HepG2 (cell line): ENCODE data around the gene NINJ2. TPM values are rescaled to one million over a fixed set of nuclear protein-coding genes. Genes with fewer than 3 reads are reported as not detected.

Source experiments
- MBD4 ChIP-seq: IDR thresholded peaks from 2 replicates; pipeline ENCODE4 v1.6.1; 2012; ENCODE audit warnings: low read length, inconsistent platforms, borderline replicate concordance
- NKX3-1 ChIP-seq: sonication (generic); formaldehyde crosslinking; IDR thresholded peaks from 2 replicates; pipeline ENCODE4 v1.5.0; 2020; ENCODE audit warnings: missing genetic modification reagents
- RBFOX2 ChIP-seq: fragments of 200-400 bp; formaldehyde crosslinking; IDR thresholded peaks from 2 replicates; pipeline ENCODE4 v1.6.1; 2017; ENCODE audit warnings: low read depth, mild to moderate bottlenecking, low read length
- SIX1 ChIP-seq: sonication (generic); formaldehyde crosslinking; IDR thresholded peaks from 2 replicates; pipeline ENCODE4 v1.4.0; 2020; ENCODE audit warnings: missing genetic modification reagents, borderline replicate concordance
- SIX4 ChIP-seq: sonication (generic); formaldehyde crosslinking; IDR thresholded peaks from 2 replicates; pipeline ENCODE4 v1.4.0; 2020; ENCODE audit warnings: missing genetic modification reagents
- SRSF1 ChIP-seq: fragments of 200-400 bp; formaldehyde crosslinking; optimal IDR thresholded peaks from 2 replicates; pipeline ENCODE3; 2017; ENCODE audit warnings: mild to moderate bottlenecking, low read depth, low read length, moderate library complexity
- SRSF4 ChIP-seq: fragments of 200-400 bp; formaldehyde crosslinking; IDR thresholded peaks from one replicate; pipeline ENCODE4 v1.6.1; 2018; ENCODE audit warnings: mild to moderate bottlenecking, low read depth, low read length, moderate library complexity; ENCODE audit not compliant: poor library complexity, severe bottlenecking
- ZNF20 ChIP-seq: sonication (generic); formaldehyde crosslinking; IDR thresholded peaks from 2 replicates; pipeline ENCODE4 v1.4.0; 2020; ENCODE audit warnings: mild to moderate bottlenecking, moderate library complexity, missing genetic modification reagents
- ZNF292 ChIP-seq: sonication (generic); formaldehyde crosslinking; IDR thresholded peaks from 2 replicates; pipeline ENCODE4 v1.8.1; 2022; ENCODE audit warnings: mild to moderate bottlenecking, low read depth, missing genetic modification reagents, borderline replicate concordance
- ZNF367 ChIP-seq: sonication (generic); formaldehyde crosslinking; IDR thresholded peaks from 2 replicates; pipeline ENCODE4 v1.4.0; 2020; ENCODE audit warnings: missing genetic modification reagents, borderline replicate concordance
- ZNF547 ChIP-seq: sonication (generic); formaldehyde crosslinking; IDR thresholded peaks from 2 replicates; pipeline ENCODE4 v1.5.1; 2020; ENCODE audit warnings: mild to moderate bottlenecking, missing genetic modification reagents
- ZSCAN31 ChIP-seq: sonication (generic); formaldehyde crosslinking; IDR thresholded peaks from 2 replicates; pipeline ENCODE4 v1.5.0; 2020; ENCODE audit warnings: low read depth, mild to moderate bottlenecking, missing genetic modification reagents
- polyA plus RNA-seq, 8 experiments: library from polyadenylated mRNA; depleted of rRNA in 3 of 8; stranded (reverse) in 7 of 8; unstranded in 1 of 8; fragments of >200 nt; fragmentation: Illumina TruSeq in 4 of 8; extraction: Trizol in 4 of 8; gene quantifications; 2 replicates each; pipeline versions ENCODE4 v1.2.1 to v1.2.3, GENCODE V29; 2011 to 2016; ENCODE audit warnings: low read depth in 4 of 8, missing spikeins in 1 of 8, mixed read lengths in 1 of 8; ENCODE audit not compliant: insufficient read depth in 1 of 8
- total RNA-seq, 5 experiments: library from RNA; depleted of rRNA; stranded (reverse); fragments of >200 nt; fragmentation: Illumina TruSeq; extraction: Trizol; gene quantifications; 2 replicates each; pipeline ENCODE4 v1.2.3, GENCODE V29; 2016; ENCODE audit warnings: low read depth in 1 of 5
- TF ChIP-seq, protein P1 (sequence below): sonication (generic); formaldehyde crosslinking; IDR thresholded peaks from 2 replicates; pipeline ENCODE4 v1.4.0; 2020; ENCODE audit warnings: missing genetic modification reagents, borderline replicate concordance
- TF ChIP-seq, protein P2 (sequence below): sonication (generic); formaldehyde crosslinking; IDR thresholded peaks from 2 replicates; pipeline ENCODE4 v1.8.0; 2022; ENCODE audit warnings: mild to moderate bottlenecking, missing genetic modification reagents; ENCODE audit not compliant: insufficient replicate concordance
- TF ChIP-seq, protein P3 (sequence below): sonication (generic); formaldehyde crosslinking; IDR thresholded peaks from 2 replicates; pipeline ENCODE4 v1.4.0; 2020; ENCODE audit warnings: mild to moderate bottlenecking, missing genetic modification reagents
- TF ChIP-seq, protein P4 (sequence below): sonication (generic); IDR thresholded peaks from 2 replicates; pipeline ENCODE4 v1.6.1; 2016; ENCODE audit warnings: low read depth, borderline replicate concordance
- TF ChIP-seq, protein P5 (sequence below): sonication (generic); formaldehyde crosslinking; IDR thresholded peaks from 2 replicates; pipeline ENCODE4 v1.4.0; 2020; ENCODE audit warnings: missing genetic modification reagents
- TF ChIP-seq, protein P6 (sequence below): sonication (generic); formaldehyde crosslinking; IDR thresholded peaks from 2 replicates; pipeline ENCODE4 v1.8.1; 2023; ENCODE audit warnings: mild to moderate bottlenecking, inconsistent platforms, moderate library complexity, missing genetic modification reagents, borderline replicate concordance

Gene NINJ2
- total and polyA plus RNA-seq, 2 of the 13 experiments (the other 11 are each of a cell fraction or from before 2014, with no cell fraction given) = 0.62 to 3.8 TPM

DNA sequence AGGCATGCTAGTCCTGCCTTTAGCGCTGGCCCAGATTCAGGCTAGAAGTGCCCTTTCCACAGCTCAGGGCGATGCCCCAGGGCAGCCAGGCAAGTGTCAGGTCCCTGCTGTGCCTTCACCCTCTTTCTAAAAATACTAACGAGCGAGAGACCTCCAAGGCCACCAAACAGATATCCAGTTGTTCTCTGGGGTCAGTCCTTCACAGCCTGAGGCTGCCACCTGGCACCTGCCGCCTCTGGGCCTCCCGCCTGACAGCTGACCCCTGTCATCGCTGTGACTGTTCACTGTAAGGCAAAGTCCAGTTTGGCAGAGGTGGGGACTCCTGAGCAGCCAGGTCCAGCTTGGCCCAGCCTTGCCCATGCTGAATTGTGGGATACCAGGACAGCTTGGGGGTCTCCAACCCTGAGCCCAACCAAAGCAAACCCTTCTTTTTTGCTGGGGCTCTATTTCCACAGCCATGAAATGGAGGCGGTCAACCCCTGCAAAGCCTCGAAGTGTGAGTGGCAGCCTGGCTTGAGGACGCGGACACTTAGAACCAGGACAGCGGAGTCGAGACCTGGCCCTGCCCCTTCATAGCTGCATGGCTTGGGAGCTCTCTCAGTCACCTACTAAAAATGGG is 79.9 kb downstream of the NINJ2 start (continued):
- TF ChIP-seq, protein P1, sequence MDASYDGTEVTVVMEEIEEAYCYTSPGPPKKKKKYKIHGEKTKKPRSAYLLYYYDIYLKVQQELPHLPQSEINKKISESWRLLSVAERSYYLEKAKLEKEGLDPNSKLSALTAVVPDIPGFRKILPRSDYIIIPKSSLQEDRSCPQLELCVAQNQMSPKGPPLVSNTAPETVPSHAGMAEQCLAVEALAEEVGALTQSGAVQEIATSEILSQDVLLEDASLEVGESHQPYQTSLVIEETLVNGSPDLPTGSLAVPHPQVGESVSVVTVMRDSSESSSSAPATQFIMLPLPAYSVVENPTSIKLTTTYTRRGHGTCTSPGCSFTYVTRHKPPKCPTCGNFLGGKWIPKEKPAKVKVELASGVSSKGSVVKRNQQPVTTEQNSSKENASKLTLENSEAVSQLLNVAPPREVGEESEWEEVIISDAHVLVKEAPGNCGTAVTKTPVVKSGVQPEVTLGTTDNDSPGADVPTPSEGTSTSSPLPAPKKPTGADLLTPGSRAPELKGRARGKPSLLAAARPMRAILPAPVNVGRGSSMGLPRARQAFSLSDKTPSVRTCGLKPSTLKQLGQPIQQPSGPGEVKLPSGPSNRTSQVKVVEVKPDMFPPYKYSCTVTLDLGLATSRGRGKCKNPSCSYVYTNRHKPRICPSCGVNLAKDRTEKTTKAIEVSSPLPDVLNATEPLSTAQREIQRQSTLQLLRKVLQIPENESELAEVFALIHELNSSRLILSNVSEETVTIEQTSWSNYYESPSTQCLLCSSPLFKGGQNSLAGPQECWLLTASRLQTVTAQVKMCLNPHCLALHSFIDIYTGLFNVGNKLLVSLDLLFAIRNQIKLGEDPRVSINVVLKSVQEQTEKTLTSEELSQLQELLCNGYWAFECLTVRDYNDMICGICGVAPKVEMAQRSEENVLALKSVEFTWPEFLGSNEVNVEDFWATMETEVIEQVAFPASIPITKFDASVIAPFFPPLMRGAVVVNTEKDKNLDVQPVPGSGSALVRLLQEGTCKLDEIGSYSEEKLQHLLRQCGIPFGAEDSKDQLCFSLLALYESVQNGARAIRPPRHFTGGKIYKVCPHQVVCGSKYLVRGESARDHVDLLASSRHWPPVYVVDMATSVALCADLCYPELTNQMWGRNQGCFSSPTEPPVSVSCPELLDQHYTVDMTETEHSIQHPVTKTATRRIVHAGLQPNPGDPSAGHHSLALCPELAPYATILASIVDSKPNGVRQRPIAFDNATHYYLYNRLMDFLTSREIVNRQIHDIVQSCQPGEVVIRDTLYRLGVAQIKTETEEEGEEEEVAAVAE = peak; percentile 56
- TF ChIP-seq SIX4 (CRISPR knock-in tag) (peak; percentile 55; the same call in 1 of the 2 replicates), SRSF4 (no peak), SRSF1 (no peak), RBFOX2 (no peak), ZNF547 (CRISPR knock-in tag) (no peak), MBD4 (no peak), ZNF367 (CRISPR knock-in tag) (no peak), ZNF20 (CRISPR knock-in tag) (no peak), ZNF292 (peak; percentile 98), ZSCAN31 (CRISPR knock-in tag) (peak; percentile 27; the same call in 1 of the 2 replicates), NKX3-1 (no peak), SIX1 (peak; percentile 34; the same call in 1 of the 2 replicates)
- TF ChIP-seq, protein P2, sequence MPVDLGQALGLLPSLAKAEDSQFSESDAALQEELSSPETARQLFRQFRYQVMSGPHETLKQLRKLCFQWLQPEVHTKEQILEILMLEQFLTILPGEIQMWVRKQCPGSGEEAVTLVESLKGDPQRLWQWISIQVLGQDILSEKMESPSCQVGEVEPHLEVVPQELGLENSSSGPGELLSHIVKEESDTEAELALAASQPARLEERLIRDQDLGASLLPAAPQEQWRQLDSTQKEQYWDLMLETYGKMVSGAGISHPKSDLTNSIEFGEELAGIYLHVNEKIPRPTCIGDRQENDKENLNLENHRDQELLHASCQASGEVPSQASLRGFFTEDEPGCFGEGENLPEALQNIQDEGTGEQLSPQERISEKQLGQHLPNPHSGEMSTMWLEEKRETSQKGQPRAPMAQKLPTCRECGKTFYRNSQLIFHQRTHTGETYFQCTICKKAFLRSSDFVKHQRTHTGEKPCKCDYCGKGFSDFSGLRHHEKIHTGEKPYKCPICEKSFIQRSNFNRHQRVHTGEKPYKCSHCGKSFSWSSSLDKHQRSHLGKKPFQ = peak; percentile 53
- TF ChIP-seq, protein P3, sequence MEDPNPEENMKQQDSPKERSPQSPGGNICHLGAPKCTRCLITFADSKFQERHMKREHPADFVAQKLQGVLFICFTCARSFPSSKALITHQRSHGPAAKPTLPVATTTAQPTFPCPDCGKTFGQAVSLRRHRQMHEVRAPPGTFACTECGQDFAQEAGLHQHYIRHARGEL = no peak
- TF ChIP-seq, protein P4, sequence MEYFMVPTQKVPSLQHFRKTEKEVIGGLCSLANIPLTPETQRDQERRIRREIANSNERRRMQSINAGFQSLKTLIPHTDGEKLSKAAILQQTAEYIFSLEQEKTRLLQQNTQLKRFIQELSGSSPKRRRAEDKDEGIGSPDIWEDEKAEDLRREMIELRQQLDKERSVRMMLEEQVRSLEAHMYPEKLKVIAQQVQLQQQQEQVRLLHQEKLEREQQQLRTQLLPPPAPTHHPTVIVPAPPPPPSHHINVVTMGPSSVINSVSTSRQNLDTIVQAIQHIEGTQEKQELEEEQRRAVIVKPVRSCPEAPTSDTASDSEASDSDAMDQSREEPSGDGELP = peak; percentile 98
- TF ChIP-seq, protein P5, sequence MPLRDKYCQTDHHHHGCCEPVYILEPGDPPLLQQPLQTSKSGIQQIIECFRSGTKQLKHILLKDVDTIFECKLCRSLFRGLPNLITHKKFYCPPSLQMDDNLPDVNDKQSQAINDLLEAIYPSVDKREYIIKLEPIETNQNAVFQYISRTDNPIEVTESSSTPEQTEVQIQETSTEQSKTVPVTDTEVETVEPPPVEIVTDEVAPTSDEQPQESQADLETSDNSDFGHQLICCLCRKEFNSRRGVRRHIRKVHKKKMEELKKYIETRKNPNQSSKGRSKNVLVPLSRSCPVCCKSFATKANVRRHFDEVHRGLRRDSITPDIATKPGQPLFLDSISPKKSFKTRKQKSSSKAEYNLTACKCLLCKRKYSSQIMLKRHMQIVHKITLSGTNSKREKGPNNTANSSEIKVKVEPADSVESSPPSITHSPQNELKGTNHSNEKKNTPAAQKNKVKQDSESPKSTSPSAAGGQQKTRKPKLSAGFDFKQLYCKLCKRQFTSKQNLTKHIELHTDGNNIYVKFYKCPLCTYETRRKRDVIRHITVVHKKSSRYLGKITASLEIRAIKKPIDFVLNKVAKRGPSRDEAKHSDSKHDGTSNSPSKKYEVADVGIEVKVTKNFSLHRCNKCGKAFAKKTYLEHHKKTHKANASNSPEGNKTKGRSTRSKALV (CRISPR knock-in tag) = no peak
- TF ChIP-seq, protein P6, sequence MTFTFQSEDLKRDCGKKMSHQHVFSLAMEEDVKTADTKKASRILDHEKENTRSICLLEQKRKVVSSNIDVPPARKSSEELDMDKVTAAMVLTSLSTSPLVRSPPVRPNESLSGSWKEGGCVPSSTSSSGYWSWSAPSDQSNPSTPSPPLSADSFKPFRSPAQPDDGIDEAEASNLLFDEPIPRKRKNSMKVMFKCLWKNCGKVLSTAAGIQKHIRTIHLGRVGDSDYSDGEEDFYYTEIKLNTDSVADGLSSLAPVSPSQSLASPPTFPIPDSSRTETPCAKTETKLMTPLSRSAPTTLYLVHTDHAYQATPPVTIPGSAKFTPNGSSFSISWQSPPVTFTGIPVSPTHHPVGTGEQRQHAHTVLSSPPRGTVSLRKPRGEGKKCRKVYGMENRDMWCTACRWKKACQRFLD (CRISPR knock-in tag) = no peak
